ENCODE data around the gene FBRS. TPM values are rescaled to one million over a fixed set of nuclear protein-coding genes. Genes with fewer than 3 reads are reported as not detected.

Gene FBRS
- total and polyA plus RNA-seq, 2 of the 13 experiments (the other 11 are each of a cell fraction or from before 2014, with no cell fraction given): 13.7 to 16.2 TPM

DNA sequence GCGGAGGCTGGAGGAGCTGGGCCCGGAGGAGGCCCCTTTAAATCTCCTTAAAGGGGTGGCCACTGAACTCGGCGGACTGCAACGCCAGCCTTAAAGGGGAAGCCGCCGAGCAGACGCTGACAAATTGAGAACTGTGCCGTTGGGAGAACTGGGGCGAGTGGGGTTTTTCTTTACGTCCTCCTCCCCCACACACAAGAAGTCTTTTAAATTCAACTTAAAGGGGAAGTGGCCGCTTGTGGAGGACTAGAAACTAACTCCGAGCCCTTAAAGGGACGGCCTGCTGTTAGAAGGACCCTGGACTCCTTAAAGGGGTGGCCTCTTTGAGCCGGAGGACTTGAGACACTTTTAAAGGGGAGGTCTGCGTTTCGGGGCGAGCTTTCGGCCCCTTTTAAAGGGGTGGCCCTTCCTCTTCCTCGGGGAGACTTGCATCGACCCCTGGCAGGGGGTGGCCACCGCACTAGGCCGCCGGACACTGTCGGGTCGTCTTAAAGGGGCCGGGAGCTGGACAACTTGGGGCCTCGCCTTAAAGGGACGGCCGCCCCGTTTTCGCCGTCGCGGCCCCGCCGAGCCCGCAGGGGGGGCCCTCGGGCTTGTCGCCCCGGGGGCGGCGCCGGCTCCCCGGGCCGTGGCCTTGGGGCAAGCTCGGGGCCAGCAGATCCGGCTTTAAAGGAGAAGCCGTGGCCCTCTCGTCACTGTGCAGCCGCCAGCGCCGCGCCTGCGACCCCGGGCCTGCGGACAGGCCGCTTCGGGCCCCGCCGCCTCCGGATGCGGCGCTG is 688 bp downstream of the FBRS start (continued):
- TF ChIP-seq, protein P1, sequence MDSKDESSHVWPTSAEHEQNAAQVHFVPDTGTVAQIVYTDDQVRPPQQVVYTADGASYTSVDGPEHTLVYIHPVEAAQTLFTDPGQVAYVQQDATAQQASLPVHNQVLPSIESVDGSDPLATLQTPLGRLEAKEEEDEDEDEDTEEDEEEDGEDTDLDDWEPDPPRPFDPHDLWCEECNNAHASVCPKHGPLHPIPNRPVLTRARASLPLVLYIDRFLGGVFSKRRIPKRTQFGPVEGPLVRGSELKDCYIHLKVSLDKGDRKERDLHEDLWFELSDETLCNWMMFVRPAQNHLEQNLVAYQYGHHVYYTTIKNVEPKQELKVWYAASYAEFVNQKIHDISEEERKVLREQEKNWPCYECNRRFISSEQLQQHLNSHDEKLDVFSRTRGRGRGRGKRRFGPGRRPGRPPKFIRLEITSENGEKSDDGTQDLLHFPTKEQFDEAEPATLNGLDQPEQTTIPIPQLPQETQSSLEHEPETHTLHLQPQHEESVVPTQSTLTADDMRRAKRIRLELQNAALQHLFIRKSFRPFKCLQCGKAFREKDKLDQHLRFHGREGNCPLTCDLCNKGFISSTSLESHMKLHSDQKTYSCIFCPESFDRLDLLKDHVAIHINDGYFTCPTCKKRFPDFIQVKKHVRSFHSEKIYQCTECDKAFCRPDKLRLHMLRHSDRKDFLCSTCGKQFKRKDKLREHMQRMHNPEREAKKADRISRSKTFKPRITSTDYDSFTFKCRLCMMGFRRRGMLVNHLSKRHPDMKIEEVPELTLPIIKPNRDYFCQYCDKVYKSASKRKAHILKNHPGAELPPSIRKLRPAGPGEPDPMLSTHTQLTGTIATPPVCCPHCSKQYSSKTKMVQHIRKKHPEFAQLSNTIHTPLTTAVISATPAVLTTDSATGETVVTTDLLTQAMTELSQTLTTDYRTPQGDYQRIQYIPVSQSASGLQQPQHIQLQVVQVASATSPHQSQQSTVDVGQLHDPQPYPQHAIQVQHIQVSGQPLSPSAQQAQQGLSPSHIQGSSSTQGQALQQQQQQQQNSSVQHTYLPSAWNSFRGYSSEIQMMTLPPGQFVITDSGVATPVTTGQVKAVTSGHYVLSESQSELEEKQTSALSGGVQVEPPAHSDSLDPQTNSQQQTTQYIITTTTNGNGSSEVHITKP (CRISPR knock-in tag; IDR thresholded peaks at IDR 0.05; ENCODE audit: low read depth): no peak
- TF ChIP-seq, protein P2, sequence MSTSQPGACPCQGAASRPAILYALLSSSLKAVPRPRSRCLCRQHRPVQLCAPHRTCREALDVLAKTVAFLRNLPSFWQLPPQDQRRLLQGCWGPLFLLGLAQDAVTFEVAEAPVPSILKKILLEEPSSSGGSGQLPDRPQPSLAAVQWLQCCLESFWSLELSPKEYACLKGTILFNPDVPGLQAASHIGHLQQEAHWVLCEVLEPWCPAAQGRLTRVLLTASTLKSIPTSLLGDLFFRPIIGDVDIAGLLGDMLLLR (CRISPR knock-in tag; IDR thresholded peaks at IDR 0.05): 0 out of 2 replicates have a peak, but pooled peaks have one; percentile 71
- TF ChIP-seq EED (CRISPR knock-in tag; IDR thresholded peaks at IDR 0.05) (0 out of 2 replicates have a peak, but pooled peaks have one; percentile 25), ERF (CRISPR knock-in tag; IDR thresholded peaks at IDR 0.05) (no peak), SP1 (IDR thresholded peaks at IDR 0.05) (no peak), SP1 (CRISPR knock-in tag; IDR thresholded peaks at IDR 0.05) (0 out of 2 replicates have a peak, but pooled peaks have one; percentile 1), MED1 (CRISPR knock-in tag; IDR thresholded peaks at IDR 0.05) (peak; percentile 40; the same call in 1 of the 2 replicates), ZBTB7B (CRISPR knock-in tag; IDR thresholded peaks at IDR 0.05) (peak; percentile 32; the same call in 1 of the 2 replicates)
- TF ChIP-seq, protein P3, sequence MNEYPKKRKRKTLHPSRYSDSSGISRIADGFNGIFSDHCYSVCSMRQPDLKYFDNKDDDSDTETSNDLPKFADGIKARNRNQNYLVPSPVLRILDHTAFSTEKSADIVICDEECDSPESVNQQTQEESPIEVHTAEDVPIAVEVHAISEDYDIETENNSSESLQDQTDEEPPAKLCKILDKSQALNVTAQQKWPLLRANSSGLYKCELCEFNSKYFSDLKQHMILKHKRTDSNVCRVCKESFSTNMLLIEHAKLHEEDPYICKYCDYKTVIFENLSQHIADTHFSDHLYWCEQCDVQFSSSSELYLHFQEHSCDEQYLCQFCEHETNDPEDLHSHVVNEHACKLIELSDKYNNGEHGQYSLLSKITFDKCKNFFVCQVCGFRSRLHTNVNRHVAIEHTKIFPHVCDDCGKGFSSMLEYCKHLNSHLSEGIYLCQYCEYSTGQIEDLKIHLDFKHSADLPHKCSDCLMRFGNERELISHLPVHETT (CRISPR knock-in tag; conservative IDR thresholded peaks at IDR 0.05): peak; percentile 66
- TF ChIP-seq, protein P4, sequence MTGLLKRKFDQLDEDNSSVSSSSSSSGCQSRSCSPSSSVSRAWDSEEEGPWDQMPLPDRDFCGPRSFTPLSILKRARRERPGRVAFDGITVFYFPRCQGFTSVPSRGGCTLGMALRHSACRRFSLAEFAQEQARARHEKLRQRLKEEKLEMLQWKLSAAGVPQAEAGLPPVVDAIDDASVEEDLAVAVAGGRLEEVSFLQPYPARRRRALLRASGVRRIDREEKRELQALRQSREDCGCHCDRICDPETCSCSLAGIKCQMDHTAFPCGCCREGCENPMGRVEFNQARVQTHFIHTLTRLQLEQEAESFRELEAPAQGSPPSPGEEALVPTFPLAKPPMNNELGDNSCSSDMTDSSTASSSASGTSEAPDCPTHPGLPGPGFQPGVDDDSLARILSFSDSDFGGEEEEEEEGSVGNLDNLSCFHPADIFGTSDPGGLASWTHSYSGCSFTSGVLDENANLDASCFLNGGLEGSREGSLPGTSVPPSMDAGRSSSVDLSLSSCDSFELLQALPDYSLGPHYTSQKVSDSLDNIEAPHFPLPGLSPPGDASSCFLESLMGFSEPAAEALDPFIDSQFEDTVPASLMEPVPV (CRISPR knock-in tag; IDR thresholded peaks at IDR 0.05): 0 out of 2 replicates have a peak, but pooled peaks have one; percentile 23
- TF ChIP-seq, protein P5, sequence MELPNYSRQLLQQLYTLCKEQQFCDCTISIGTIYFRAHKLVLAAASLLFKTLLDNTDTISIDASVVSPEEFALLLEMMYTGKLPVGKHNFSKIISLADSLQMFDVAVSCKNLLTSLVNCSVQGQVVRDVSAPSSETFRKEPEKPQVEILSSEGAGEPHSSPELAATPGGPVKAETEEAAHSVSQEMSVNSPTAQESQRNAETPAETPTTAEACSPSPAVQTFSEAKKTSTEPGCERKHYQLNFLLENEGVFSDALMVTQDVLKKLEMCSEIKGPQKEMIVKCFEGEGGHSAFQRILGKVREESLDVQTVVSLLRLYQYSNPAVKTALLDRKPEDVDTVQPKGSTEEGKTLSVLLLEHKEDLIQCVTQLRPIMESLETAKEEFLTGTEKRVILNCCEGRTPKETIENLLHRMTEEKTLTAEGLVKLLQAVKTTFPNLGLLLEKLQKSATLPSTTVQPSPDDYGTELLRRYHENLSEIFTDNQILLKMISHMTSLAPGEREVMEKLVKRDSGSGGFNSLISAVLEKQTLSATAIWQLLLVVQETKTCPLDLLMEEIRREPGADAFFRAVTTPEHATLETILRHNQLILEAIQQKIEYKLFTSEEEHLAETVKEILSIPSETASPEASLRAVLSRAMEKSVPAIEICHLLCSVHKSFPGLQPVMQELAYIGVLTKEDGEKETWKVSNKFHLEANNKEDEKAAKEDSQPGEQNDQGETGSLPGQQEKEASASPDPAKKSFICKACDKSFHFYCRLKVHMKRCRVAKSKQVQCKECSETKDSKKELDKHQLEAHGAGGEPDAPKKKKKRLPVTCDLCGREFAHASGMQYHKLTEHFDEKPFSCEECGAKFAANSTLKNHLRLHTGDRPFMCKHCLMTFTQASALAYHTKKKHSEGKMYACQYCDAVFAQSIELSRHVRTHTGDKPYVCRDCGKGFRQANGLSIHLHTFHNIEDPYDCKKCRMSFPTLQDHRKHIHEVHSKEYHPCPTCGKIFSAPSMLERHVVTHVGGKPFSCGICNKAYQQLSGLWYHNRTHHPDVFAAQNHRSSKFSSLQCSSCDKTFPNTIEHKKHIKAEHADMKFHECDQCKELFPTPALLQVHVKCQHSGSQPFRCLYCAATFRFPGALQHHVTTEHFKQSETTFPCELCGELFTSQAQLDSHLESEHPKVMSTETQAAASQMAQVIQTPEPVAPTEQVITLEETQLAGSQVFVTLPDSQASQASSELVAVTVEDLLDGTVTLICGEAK (IDR thresholded peaks at IDR 0.05): no peak
- TF ChIP-seq, protein P5 (CRISPR knock-in tag; IDR thresholded peaks at IDR 0.05): peak; percentile 9; the same call in 1 of the 2 replicates
